ENCODE data around the gene KISS1R.

Gene KISS1R

GRCh38 chr19:925087-925525, 8.0 kb downstream of the KISS1R start:
- no peak for DNase-seq

- DNase-seq: peak; percentile 68 to 83
These were observed 8.6 kb downstream of the KISS1R start, which contains the start of gene ARID3A for GRCh38 chr19:925526-926322. Gene ARID3A (plus strand): TSS chr19:926035. CDS start chr19:929529, 3,494 bp downstream.

GRCh38 chr19:926323-926588, 9.1 kb downstream of the KISS1R start:
- no peak for DNase-seq

- peak in 1 of 2 donors; percentile 56 for DNase-seq
These were observed 9.6 kb downstream of the KISS1R start for GRCh38 chr19:926589-927350.

GRCh38 chr19:927351-927779, 10.2 kb downstream of the KISS1R start:
- no peak for DNase-seq

- no peak for DNase-seq
These were observed 10.8 kb downstream of the KISS1R start for GRCh38 chr19:927780-928401.

- no peak for DNase-seq
These were observed 11.5 kb downstream of the KISS1R start for GRCh38 chr19:928471-929202.

GRCh38 chr19:929203-929890, 12.2 kb downstream of the KISS1R start:
- no peak for DNase-seq

GRCh38 chr19:929891-930258, 12.7 kb downstream of the KISS1R start:
- no peak for DNase-seq

- no peak for DNase-seq
These were observed 14.9 kb downstream of the KISS1R start for GRCh38 chr19:931860-932647.

GRCh38 chr19:932648-933552, 15.8 kb downstream of the KISS1R start:
- DNase-seq: peak in 1 of 2 donors; percentile 33

GRCh38 chr19:933553-933882, 16.4 kb downstream of the KISS1R start:
- no peak for DNase-seq

GRCh38 chr19:934197-934840, 17.2 kb downstream of the KISS1R start:
- DNase-seq: no peak

- peak in 1 of 2 donors; percentile 42 for DNase-seq
These were observed 17.8 kb downstream of the KISS1R start for GRCh38 chr19:934865-935479.

- no peak for DNase-seq
These were observed 19.0 kb downstream of the KISS1R start for GRCh38 chr19:936175-936546.

- peak; percentile 50 to 64 for DNase-seq
These were observed 20.1 kb downstream of the KISS1R start for GRCh38 chr19:937259-937694.

- DNase-seq: no peak
These were observed 21.2 kb downstream of the KISS1R start for GRCh38 chr19:938233-938923.

- DNase-seq: no peak
These were observed 22.3 kb downstream of the KISS1R start for GRCh38 chr19:939439-939838.

GRCh38 chr19:939922-940321, 22.8 kb downstream of the KISS1R start:
- no peak for DNase-seq

Measured in CD4-positive, alpha-beta T cell treated with Interleukin-4 for 1 hour (primary cell).